ENCODE measurements around the gene YY1.

DNA sequence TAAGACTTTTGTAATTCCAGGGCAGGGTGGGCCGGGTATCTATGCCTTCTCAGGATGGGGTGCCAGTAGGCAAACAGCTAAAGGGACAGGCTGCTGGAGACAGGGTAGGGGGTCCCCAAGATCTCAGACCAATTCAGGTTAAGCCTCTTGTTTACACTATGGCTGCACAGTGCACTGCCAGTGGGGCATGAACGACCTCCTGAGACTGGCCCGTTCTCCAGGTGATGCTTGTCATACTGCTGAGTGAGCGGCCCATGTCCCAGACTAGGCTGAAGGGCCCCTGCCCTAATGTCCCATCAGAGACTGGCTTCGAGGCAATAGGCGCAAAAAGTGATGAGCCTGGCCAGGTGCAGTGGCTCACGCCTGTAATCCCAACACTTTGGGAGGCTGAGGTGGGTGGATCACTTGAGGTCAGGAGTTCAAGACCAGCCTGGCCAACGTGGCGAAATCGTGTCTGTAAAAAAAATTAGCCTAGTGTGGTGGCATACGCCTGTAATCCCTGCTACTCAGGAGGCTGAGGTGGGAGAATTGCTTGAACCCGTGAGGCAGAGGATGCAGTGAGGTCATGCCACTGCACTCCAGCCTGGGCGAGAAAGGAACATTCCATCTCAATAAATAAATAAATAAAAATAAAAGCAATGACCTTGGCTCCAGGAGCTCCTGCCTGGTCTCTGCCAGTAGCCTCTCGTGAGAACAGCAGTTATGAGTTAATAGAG, 54.7 kb downstream of the YY1 start:
- TF ChIP-seq POLR2A (IDR thresholded peaks at IDR 0.05; ENCODE audit: low read length) (no peak), GATA1 (IDR thresholded peaks at IDR 0.05; ENCODE audit: low read depth, low read length) (no peak)
